ENCODE results near the gene HNRNPLL. TPM values are rescaled to one million over a fixed set of nuclear protein-coding genes. Genes with fewer than 3 reads are reported as not detected.

Gene HNRNPLL
- polyA plus RNA-seq, 1 experiment: 26.6 TPM

DNA sequence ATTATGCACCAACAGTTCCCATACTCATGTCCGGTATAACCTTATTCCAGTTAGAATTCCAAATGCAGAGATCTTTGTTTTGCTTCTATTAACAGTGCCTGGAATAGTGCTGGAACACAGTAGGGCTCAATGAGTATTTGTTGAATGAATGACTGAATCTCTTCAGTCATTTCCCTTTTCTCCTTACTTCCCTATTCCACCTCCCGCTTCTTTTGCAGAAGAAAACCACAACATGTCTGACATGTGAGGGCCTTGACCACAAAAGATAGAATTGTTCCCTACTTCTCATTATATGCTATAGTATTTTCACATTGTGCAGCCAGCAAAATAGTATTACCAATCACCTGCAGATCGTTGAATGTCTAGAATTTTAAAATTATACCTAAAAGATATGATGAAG lies 19.5 kb upstream of the HNRNPLL start:
- POLR2A ChIA-PET: no interaction called here
- TF ChIP-seq, protein P1, sequence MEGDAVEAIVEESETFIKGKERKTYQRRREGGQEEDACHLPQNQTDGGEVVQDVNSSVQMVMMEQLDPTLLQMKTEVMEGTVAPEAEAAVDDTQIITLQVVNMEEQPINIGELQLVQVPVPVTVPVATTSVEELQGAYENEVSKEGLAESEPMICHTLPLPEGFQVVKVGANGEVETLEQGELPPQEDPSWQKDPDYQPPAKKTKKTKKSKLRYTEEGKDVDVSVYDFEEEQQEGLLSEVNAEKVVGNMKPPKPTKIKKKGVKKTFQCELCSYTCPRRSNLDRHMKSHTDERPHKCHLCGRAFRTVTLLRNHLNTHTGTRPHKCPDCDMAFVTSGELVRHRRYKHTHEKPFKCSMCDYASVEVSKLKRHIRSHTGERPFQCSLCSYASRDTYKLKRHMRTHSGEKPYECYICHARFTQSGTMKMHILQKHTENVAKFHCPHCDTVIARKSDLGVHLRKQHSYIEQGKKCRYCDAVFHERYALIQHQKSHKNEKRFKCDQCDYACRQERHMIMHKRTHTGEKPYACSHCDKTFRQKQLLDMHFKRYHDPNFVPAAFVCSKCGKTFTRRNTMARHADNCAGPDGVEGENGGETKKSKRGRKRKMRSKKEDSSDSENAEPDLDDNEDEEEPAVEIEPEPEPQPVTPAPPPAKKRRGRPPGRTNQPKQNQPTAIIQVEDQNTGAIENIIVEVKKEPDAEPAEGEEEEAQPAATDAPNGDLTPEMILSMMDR (IDR thresholded peaks at IDR 0.05; ENCODE audit: insufficient read depth, low read depth, low read length): no peak
- CTCF ChIA-PET: no interaction called here
- no peaks in the 10 kb centered on the region for H3K36me3 ChIP-seq (ENCODE audit: control insufficient read depth, insufficient read depth, low read length)
- no peak for DNase-seq (ENCODE audit: low read depth)
- no peak overlapping the region for H3K4me3 ChIP-seq (ENCODE audit: low read depth, low read length)
- 0 out of 2 replicates have a peak, but pooled peaks cover 1% of the 10 kb centered on the region for H3K27me3 ChIP-seq (ENCODE audit: control insufficient read depth, insufficient read depth, low read length)

DNA sequence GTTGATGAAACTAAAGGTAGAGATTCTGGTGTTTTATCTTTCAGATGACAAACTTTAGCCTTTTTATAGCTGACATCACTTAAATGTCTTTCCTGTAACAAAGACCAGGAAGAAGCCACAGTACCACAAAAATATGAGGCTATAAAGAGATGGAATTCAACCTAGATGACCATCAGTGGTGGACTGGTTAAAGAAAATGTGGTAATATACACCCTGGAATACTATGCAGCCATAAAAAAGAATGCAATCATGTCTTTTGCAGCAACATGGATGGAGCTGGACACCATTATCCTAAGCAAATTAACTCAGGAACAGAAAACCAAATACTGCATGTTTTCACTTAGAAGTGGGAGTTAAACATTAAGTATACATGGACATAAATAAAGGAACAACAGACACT lies 18.3 kb upstream of the HNRNPLL start:
- ChIA-PET POLR2A (no interaction called here), CTCF (no interaction called here)
- Histone ChIP-seq H3K4me3 (ENCODE audit: low read depth, low read length) (no peak overlapping the region), H3K27me3 (ENCODE audit: control insufficient read depth, insufficient read depth, low read length) (no peaks in the 10 kb centered on the region), H3K36me3 (ENCODE audit: control insufficient read depth, insufficient read depth, low read length) (no peaks in the 10 kb centered on the region)
- DNase-seq (ENCODE audit: low read depth): no peak
- TF ChIP-seq, protein P1 (IDR thresholded peaks at IDR 0.05; ENCODE audit: insufficient read depth, low read depth, low read length): no peak

DNA sequence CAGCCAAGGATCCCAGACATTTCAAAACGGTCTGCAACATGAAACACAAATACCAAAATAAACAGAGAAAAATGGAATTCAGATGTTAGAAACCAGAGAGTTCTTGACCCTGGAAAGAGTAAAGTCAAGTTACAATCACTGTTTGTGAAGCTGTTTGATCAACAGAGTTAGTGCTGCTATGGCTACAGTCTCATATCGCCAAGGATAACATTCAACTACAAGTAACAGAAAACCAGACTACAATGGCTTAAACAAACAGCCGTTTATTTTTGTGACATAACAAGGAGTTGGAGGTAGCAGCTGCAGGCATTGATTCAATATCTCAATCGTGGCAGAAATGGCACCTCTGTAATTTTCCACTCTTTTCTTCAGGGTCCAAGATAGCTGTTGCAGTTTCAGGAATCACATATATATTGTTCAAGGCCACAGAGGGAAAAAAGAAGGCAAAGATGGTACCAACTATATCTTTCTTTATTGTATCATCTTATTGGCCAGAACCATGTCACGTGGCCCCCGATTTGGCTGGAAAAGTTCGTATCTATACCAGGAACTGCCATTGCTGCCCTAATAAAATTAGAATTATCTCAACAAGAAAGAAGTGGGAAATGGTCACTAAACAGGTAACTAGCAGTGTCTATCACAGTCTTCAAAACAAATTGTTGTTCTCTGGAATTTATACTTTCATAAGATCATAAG lies 17.7 kb upstream of the HNRNPLL start:
- CTCF ChIA-PET: interaction anchor here (1.2 to 1.4 kb wide), 2 partner anchors 15 to 17 kb away, joined by 6 to 8 read pairs; no protein-coding TSS in a partner anchor
- POLR2A ChIA-PET: interaction anchor here (0.8 kb wide), 1 partner anchor 131 kb away, joined by 3 read pairs; the partner anchor contains the start of gene SRSF7
- TF ChIP-seq, protein P1 (IDR thresholded peaks at IDR 0.05; ENCODE audit: insufficient read depth, low read depth, low read length): no peak
- peak; percentile 73 for DNase-seq (ENCODE audit: low read depth)
- no peak overlapping the region for H3K4me3 ChIP-seq (ENCODE audit: low read depth, low read length)
- no peaks in the 10 kb centered on the region for H3K36me3 ChIP-seq (ENCODE audit: control insufficient read depth, insufficient read depth, low read length)
- no peaks in the 10 kb centered on the region for H3K27me3 ChIP-seq (ENCODE audit: control insufficient read depth, insufficient read depth, low read length)

DNA sequence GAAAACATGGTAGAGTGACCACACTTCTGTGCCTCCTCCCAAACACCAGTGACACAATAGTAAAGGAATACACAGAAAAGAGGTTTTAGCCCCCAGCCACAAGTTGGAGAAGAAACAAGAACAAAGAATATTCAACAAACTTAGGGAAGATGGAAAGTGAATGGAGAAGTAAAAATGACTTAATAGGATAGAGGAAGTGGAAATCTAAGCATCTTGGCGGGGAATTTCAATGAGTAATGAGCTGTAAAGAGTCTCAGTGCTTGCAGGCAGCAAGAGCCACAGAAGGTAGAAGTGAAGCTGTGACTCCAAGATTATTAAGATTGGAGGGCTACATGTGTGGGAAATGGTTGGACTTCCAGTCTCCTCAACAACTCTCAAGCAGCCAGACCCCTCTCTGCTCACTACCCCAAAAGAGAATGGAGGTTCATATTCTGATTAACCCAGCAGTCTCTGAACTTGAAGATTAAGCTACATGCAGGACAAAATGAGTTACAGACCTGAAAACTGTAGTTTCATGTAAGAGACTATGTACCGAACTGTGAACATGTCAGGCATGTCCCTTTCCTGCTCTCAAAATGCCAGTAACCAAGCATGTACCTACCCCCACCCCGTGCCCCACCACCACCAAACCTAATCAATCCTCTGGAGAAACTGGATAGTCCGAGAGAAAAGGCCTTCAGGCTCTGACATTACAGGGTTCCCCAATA lies 16.9 kb upstream of the HNRNPLL start:
- ChIA-PET POLR2A (interaction anchor here (0.6 to 0.8 kb wide), 2 partner anchors 83 to 132 kb away, joined by 3 to 4 read pairs; partner anchors contain the start of gene SRSF7), CTCF (interaction anchor here (1.2 to 1.4 kb wide), 2 partner anchors 14 to 16 kb away, joined by 6 to 8 read pairs; no protein-coding TSS in a partner anchor)
- Histone ChIP-seq H3K4me3 (ENCODE audit: low read depth, low read length) (no peak overlapping the region), H3K36me3 (ENCODE audit: control insufficient read depth, insufficient read depth, low read length) (no peaks in the 10 kb centered on the region), H3K27me3 (ENCODE audit: control insufficient read depth, insufficient read depth, low read length) (no peaks in the 10 kb centered on the region)
- TF ChIP-seq, protein P1 (IDR thresholded peaks at IDR 0.05; ENCODE audit: insufficient read depth, low read depth, low read length): no peak
- DNase-seq (ENCODE audit: low read depth): no peak

DNA sequence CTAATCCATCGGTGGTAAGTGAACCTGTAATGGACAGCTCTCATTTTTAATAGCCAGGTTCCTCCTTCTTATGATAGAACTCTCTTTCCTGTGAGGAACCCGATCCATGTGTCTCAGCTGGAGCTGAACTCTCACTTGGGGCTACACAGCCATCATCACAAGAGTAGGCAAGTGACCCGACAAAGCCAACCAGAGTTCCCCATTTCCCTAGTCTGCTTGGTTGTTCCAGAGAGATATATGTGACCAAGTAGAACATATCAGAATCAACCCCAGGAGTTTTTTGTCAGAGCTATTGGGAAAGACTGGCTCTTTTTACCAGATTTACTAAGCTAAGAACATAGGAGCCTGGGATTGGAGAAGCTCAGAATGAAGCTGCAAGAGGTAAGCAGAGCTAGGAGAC lies 14.6 kb upstream of the HNRNPLL start:
- Histone ChIP-seq H3K27me3 (ENCODE audit: control insufficient read depth, insufficient read depth, low read length) (no peaks in the 10 kb centered on the region), H3K4me3 (ENCODE audit: low read depth, low read length) (no peak overlapping the region), H3K36me3 (ENCODE audit: control insufficient read depth, insufficient read depth, low read length) (no peaks in the 10 kb centered on the region)
- ChIA-PET CTCF (interaction anchor here (1.5 kb wide), 1 partner anchor 78 kb away, joined by 3 read pairs; no protein-coding TSS in a partner anchor), POLR2A (no interaction called here)
- no peak for DNase-seq (ENCODE audit: low read depth)
- TF ChIP-seq, protein P1 (IDR thresholded peaks at IDR 0.05; ENCODE audit: insufficient read depth, low read depth, low read length): no peak

Data from BJ (cell line).